RWPE1 (cell line): ENCODE measurements around the gene GPX7.
"Not testable (repeated sequence)": the region's sequence is repeated elsewhere in the genome, so short reads cannot be mapped to it uniquely, and the experiment has no call there.

Source experiments
- CTCF ChIA-PET: fragments of 350-600 bp; sonication (Branson Sonifier 250); formaldehyde crosslinking; extraction: SDS; loops from one replicate; lab custom pipeline; 2021; lab: Yijun Ruan, JAX
- POLR2A ChIA-PET: fragments of 400-600 bp; formaldehyde crosslinking; extraction: SDS; loops from one replicate; lab custom pipeline; 2020; ENCODE audit warnings: antibody characterized with exemption; ENCODE audit not compliant: low non-redundant PET; lab: Yijun Ruan, JAX
- DNase-seq: peaks from one replicate; pipeline ENCODE4 v3.0.0; 2012; ENCODE audit warnings: low spot score
- H3K27ac ChIP-seq: fragments of 450-650 bp; 2 replicates; pipeline ENCODE4 v1.5.1; 2017
- CTCF ChIP-seq: fragments of 450-650 bp; conservative IDR thresholded peaks from 2 replicates; pipeline ENCODE4 v1.5.1; 2017; ENCODE audit warnings: low read depth, mild to moderate bottlenecking

GPX7 gene

GRCh38 chr1:52571783-52572182, 30.4 kb upstream of the GPX7 start:
- H3K27ac ChIP-seq: no peak overlapping the region
- no peak for DNase-seq
- POLR2A ChIA-PET: no interaction called here
- CTCF ChIA-PET: no interaction called here
- TF ChIP-seq CTCF: no peak

GRCh38 chr1:52572387-52572786, 29.8 kb upstream of the GPX7 start:
- CTCF ChIA-PET: no interaction called here
- no peak overlapping the region for H3K27ac ChIP-seq
- no peak for DNase-seq
- POLR2A ChIA-PET: no interaction called here
- TF ChIP-seq CTCF: no peak

GRCh38 chr1:52574594-52574993, 27.6 kb upstream of the GPX7 start:
- CTCF ChIA-PET: no interaction called here
- no peak for TF ChIP-seq CTCF
- POLR2A ChIA-PET: no interaction called here
- no peak overlapping the region for H3K27ac ChIP-seq
- DNase-seq: peak; percentile 90

- no peak for DNase-seq
- no peak overlapping the region for H3K27ac ChIP-seq
- no peak for TF ChIP-seq CTCF
- ChIA-PET CTCF (interaction anchor here (0.6 kb wide), 1 partner anchor 110 kb away, joined by 3 read pairs; no protein-coding TSS in a partner anchor), POLR2A (no interaction called here)
These were observed 26.1 kb upstream of the GPX7 start for GRCh38 chr1:52576074-52576473.

- POLR2A ChIA-PET, CTCF ChIA-PET, DNase-seq, H3K27ac ChIP-seq: not testable (repeated sequence)
These were observed 24.1 kb upstream of the GPX7 start for GRCh38 chr1:52578066-52578465.

- POLR2A ChIA-PET: no interaction called here
- TF ChIP-seq CTCF: no peak
- H3K27ac ChIP-seq: no peak overlapping the region
- DNase-seq: no peak
- CTCF ChIA-PET: interaction anchor here (0.5 kb wide), 1 partner anchor 269 kb away, joined by 3 read pairs; no protein-coding TSS in a partner anchor
These were observed 22.8 kb upstream of the GPX7 start for GRCh38 chr1:52579415-52579814.

GRCh38 chr1:52580283-52580682, 21.9 kb upstream of the GPX7 start:
- H3K27ac ChIP-seq: no peak overlapping the region
- CTCF ChIA-PET: interaction anchor here (0.5 kb wide), 1 partner anchor 268 kb away, joined by 3 read pairs; no protein-coding TSS in a partner anchor
- POLR2A ChIA-PET: no interaction called here
- no peak for TF ChIP-seq CTCF
- DNase-seq: no peak
